C4-2B (cell line): ENCODE results near the gene KANSL1L.

ENCODE experiments used
- H3K27ac ChIP-seq: fragments of 450-650 bp; 2 replicates; pipeline ENCODE4 v1.5.1; 2017
- ZFX ChIP-seq: fragments of 450-650 bp; IDR thresholded peaks from 2 replicates; pipeline ENCODE4 v1.6.1; 2017
- TF ChIP-seq, protein P1 (sequence below): fragments of 450-650 bp; conservative IDR thresholded peaks from 2 replicates; pipeline ENCODE4 v1.5.1; 2017; ENCODE audit warnings: mild to moderate bottlenecking

The KANSL1L gene

DNA sequence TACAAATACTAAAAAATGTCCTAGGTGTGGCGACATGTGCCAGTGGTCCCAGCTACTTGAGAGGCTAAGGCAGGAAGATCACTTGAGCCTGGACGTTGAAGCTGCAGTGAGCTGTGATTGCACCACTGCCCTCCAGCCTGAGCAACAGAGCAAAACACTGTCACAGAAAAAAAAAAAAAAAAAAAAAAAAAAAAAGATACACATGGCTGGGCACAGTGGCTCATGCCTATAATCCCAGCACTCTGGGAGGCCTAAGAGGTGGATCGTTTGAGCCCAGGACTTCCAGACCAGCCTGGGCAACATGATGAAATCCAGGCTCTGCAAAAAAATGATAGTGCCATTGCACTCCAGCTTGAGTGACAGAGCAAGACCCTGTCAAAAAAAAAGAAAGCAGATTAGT, 13.7 kb downstream of the KANSL1L start:
- TF ChIP-seq, protein P1, sequence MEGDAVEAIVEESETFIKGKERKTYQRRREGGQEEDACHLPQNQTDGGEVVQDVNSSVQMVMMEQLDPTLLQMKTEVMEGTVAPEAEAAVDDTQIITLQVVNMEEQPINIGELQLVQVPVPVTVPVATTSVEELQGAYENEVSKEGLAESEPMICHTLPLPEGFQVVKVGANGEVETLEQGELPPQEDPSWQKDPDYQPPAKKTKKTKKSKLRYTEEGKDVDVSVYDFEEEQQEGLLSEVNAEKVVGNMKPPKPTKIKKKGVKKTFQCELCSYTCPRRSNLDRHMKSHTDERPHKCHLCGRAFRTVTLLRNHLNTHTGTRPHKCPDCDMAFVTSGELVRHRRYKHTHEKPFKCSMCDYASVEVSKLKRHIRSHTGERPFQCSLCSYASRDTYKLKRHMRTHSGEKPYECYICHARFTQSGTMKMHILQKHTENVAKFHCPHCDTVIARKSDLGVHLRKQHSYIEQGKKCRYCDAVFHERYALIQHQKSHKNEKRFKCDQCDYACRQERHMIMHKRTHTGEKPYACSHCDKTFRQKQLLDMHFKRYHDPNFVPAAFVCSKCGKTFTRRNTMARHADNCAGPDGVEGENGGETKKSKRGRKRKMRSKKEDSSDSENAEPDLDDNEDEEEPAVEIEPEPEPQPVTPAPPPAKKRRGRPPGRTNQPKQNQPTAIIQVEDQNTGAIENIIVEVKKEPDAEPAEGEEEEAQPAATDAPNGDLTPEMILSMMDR = no peak
- no peak for TF ChIP-seq ZFX

DNA sequence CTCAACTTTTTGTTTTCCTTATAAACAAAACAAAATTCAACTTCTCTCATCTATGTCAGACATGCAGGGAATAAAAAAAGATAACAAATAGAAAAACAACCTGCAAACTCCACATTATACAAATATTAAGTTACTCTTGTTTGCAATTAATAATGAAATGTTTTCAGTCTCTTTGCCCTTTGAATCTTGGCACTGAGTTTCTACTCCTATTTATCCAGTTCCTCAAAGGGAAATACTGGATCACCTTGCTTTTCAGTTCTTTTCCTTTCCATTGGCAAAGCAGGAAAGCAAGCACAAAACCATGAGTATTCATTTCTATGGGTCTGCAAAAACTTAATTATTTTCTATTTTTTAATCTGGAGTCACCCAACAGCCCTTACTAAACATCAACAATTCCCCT, 23.6 kb downstream of the KANSL1L start:
- TF ChIP-seq, protein P1 = no peak
- TF ChIP-seq ZFX = no peak
- no peak overlapping the region for H3K27ac ChIP-seq

More for the DNA sequence above, 13.7 kb downstream of the KANSL1L start:
- H3K27ac ChIP-seq = no peak overlapping the region

DNA sequence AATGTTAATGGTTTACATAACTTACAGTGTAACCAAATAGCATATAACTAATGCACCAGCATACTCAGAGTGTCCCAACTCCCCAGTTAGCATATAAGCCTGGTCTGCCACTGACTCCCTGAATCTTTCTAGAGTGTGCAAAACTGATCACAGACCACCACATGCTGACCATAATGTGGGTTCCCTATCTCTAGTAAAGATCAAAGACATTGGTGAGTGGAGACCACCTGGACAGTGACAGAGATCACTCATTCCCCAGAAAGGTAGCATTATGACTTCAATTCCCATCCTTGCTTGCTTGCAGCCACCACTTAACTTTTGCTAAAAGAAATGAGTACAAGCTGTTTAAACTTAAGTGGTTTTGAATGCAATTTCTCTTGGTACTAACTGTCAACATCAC, 39.0 kb downstream of the KANSL1L start:
- H3K27ac ChIP-seq = no peak overlapping the region
- TF ChIP-seq, protein P1 = no peak
- no peak for TF ChIP-seq ZFX

DNA sequence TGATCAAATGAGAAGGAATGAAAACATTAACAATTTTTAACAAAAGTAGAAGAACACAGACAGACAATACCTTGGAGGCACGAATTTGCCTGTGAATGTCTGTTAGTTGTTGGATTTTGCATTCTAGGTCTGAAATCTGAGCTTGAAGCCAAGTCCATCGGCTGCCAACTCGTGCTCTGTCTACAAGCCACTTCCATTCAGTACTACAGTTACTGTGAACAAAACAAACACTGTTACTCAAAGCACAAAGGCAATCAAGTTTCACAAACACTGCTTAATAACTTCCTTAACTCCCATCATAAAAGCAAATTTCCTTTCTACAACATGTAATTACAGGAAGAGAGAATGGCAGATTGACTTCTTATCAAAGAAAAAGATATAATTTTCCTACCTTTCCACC, 42.2 kb downstream of the KANSL1L start:
- no peak for TF ChIP-seq ZFX
- TF ChIP-seq, protein P1 = no peak

DNA sequence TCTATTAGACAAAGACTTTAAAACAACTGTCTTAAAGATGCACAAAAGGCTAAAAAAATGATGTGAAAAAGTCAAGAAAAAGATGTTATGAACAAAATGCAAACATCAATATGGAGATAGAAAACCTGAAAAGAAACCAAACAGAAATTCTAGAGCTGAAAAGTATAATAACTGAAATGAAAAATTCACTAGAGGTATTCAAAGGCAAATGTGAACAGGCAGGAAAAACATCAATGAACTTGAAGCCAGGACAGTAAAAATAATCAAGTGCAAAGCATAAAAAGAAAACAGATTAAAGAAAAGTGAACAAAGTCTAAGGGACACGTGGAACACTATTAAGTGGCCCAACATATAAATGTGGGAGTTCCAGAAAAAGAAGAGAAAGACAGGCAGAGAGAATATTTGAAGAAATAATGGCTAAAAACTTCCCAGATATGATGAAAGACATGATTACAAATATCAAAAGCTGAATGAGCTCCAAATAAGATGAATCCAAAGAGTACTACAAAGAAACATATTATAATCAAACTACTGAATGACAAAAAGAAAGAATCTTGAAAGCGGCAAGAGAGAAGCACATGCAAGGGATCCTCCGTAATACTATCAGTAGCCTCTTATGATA, 57.5 kb downstream of the KANSL1L start:
- H3K27ac ChIP-seq = no peak overlapping the region
- TF ChIP-seq, protein P1 = no peak
- TF ChIP-seq ZFX = no peak

More for the DNA sequence above, 42.2 kb downstream of the KANSL1L start:
- no peak overlapping the region for H3K27ac ChIP-seq

DNA sequence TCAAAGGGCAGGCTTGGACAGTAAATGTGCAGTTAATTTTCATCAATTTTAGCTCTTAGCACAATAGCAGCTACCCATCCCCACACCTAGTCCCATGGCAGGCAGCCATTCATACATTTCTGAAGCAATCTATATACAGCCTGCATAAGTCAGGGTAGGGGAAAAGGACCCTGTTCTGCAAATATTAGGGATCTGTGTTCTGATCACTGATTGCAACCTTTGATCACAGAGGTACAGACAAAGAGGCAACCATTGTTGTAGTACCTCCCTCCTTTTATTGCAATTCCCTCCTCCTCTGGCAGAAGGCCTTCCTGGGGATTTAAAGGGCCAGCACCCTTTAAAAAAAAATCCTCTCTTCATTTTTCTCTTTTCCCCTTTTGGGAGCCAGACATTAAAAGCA, 58.3 kb downstream of the KANSL1L start:
- H3K27ac ChIP-seq = no peak overlapping the region
- TF ChIP-seq, protein P1 = no peak
- TF ChIP-seq ZFX = no peak

DNA sequence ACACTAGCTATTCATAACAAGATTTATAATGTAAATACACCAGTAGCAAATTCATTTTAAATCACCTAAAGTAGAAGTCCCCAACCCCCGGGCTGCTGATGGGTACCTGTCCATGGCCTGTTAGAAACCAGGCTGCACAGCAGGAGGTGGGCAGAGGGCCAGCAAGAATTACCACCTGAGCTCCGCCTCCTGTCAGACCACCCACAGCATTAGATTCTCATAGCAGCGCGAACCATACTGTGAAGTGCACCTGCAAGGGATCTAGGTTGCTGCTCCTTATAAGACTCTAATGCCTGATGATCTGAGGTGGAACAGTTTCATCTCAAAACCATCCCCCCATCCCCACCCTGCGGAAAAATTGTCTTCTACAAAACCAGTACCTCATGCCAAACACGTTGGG, 71.3 kb downstream of the KANSL1L start:
- H3K27ac ChIP-seq = no peak overlapping the region
- TF ChIP-seq, protein P1 = no peak
- TF ChIP-seq ZFX = no peak
